Measurements from ENCODE around the gene GRAMD1B. TPM values are rescaled to one million over a fixed set of nuclear protein-coding genes. Genes with fewer than 3 reads are reported as not detected.
A peak's percentile ranks its signal among the peaks of the same experiment; 100 is the strongest.

Gene GRAMD1B
- total RNA-seq, 4 donors from 2014 or later, result 0.30 to 1.5 (median 0.68) TPM

GRCh38 chr11:123576082-123576481 is 146.0 kb downstream of the GRAMD1B start:
- DNase-seq (ENCODE audit: low spot score in 2 of 2), result no peak
- intact Hi-C loops (cut with DNase I; ENCODE audit: low total_unique reads), result no loop called here
- TF ChIP-seq POLR2A (IDR thresholded peaks at IDR 0.05) (no peak), CTCF (IDR thresholded peaks at IDR 0.05) (no peak)
- no peak overlapping the region for H3K4me3 ChIP-seq (ENCODE audit: low read depth, poor library complexity, severe bottlenecking)
- 44 to 55% methylated on average over 3 of the region's 3 CpGs for WGBS, 2 donors

- TF ChIP-seq POLR2A (IDR thresholded peaks at IDR 0.05) (no peak), CTCF (IDR thresholded peaks at IDR 0.05) (no peak)
- no peak overlapping the region for H3K4me3 ChIP-seq (ENCODE audit: low read depth, poor library complexity, severe bottlenecking)
- intact Hi-C loops (cut with DNase I; ENCODE audit: low total_unique reads), result no loop called here
- no peak for DNase-seq (ENCODE audit: low spot score in 2 of 2)
- 38% methylated on average over 3 of the region's 3 CpGs for WGBS, 2 donors
Measured at GRCh38 chr11:123576501-123576900, 146.4 kb downstream of the GRAMD1B start.

GRCh38 chr11:123577081-123577598 is 147.1 kb downstream of the GRAMD1B start:
- intact Hi-C loops (cut with DNase I; ENCODE audit: low total_unique reads), result no loop called here
- WGBS, 2 donors, result 56% methylated on average over 37 of the region's 37 CpGs
- TF ChIP-seq POLR2A (IDR thresholded peaks at IDR 0.05) (no peak), CTCF (IDR thresholded peaks at IDR 0.05) (peak in 1 of 3 donors; percentile 64)

GRCh38 chr11:123578778-123579481 is 148.9 kb downstream of the GRAMD1B start:
- intact Hi-C loops (cut with DNase I; ENCODE audit: low total_unique reads), result loop anchor here (2.0 kb wide), 1 partner anchor 66 kb away; no protein-coding TSS in a partner anchor
- DNase-seq (ENCODE audit: low spot score in 2 of 2), result no peak
- TF ChIP-seq CTCF (IDR thresholded peaks at IDR 0.05) (no peak), POLR2A (IDR thresholded peaks at IDR 0.05) (no peak)
- 88 to 90% methylated on average over 15 of the region's 15 CpGs for WGBS, 2 donors
- no peak overlapping the region for H3K4me3 ChIP-seq (ENCODE audit: low read depth, poor library complexity, severe bottlenecking)

More at GRCh38 chr11:123577081-123577598, 147.1 kb downstream of the GRAMD1B start:
- no peak overlapping the region for H3K4me3 ChIP-seq (ENCODE audit: low read depth, poor library complexity, severe bottlenecking)
- peak in 1 of 2 donors; percentile 46 for DNase-seq (ENCODE audit: low spot score in 2 of 2)

GRCh38 chr11:123579482-123579812 is 149.4 kb downstream of the GRAMD1B start:
- TF ChIP-seq POLR2A (IDR thresholded peaks at IDR 0.05), result no peak
- no peak for TF ChIP-seq CTCF (IDR thresholded peaks at IDR 0.05)
- H3K4me3 ChIP-seq (ENCODE audit: low read depth, poor library complexity, severe bottlenecking), result no peak overlapping the region
- intact Hi-C loops (cut with DNase I; ENCODE audit: low total_unique reads), result loop anchor here (2.0 kb wide), 1 partner anchor 67 kb away; no protein-coding TSS in a partner anchor
- DNase-seq (ENCODE audit: low spot score in 2 of 2), result no peak
- WGBS, 2 donors, result 86 to 91% methylated on average over 5 of the region's 5 CpGs
